GM13977 (cell line): ENCODE results near the gene PIGH.

ENCODE experiments used
- DNase-seq: peaks from one replicate; pipeline ENCODE4 v3.0.0; 2012; ENCODE audit warnings: low spot score
- CTCF ChIP-seq: IDR thresholded peaks from 2 replicates; pipeline ENCODE4 v1.5.1; 2012; ENCODE audit warnings: mild to moderate bottlenecking, control low read depth; ENCODE audit not compliant: insufficient read depth; ENCODE audit errors: extremely low read depth, missing control alignments
- in situ Hi-C: fragments of 300-500 bp; cut with MboI; formaldehyde crosslinking; loops from one replicate; pipeline ENCODE4 v1.12.0; 2022; ENCODE audit warnings: low sequenced_read_pairs, low pct_unique_long_range_greater_than_20kb, mixed read lengths, inconsistent platforms; ENCODE audit not compliant: unreplicated experiment

Gene PIGH

GRCh38 chr14:67575684-67576083, 24.4 kb downstream of the PIGH start:
- DNase-seq, result no peak
- no peak for TF ChIP-seq CTCF
- in situ Hi-C loops, result no loop called here

GRCh38 chr14:67574806-67575205, 25.3 kb downstream of the PIGH start:
- no peak for DNase-seq
- no peak for TF ChIP-seq CTCF
- in situ Hi-C loops, result no loop called here

GRCh38 chr14:67574156-67574555, 25.9 kb downstream of the PIGH start:
- in situ Hi-C loops, result no loop called here
- DNase-seq, result no peak
- TF ChIP-seq CTCF, result no peak

- in situ Hi-C loops, result no loop called here
- no peak for DNase-seq
- TF ChIP-seq CTCF, result no peak
These were observed 26.6 kb downstream of the PIGH start for GRCh38 chr14:67573228-67574010.

DNA sequence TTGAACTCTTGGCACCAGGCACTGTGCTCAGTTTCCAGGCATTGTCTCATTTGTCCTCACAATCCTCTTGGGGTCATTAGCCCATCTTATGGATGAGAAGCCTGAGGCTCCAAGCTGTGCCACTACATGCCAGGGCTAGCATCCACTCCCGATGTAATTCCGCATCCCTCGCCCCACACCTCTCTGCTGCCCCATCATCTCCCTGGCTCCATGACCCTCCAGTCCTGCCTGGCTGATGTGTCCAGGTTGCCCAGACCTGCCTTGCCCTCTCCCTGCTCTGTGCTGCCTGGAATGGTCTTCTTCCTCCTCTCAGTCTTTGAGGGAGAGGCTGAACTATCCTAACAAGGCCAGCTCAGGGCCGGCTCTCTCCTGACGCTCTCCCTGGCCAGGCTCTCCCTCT, 27.5 kb downstream of the PIGH start:
- in situ Hi-C loops, result no loop called here
- no peak for TF ChIP-seq CTCF
- DNase-seq, result no peak

DNA sequence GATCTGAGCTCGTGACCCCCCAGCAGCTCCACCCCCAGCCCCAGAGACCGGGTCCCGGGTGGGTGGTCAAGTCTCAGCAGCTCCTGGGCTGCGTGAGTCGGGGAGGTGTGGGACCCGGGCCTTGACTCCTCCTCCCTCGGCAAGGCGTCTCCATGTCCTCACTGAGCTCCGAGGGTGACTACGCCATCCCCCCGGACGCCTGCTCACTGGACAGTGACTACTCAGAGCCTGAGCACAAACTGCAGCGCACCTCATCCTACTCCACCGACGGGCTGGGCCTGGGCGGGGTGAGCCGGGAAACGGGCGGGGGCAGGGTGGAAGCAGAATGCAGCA, 28.1 kb downstream of the PIGH start:
- in situ Hi-C loops, result no loop called here
- no peak for DNase-seq
- no peak for TF ChIP-seq CTCF
